ENCODE data around the gene FANCD2. TPM values are rescaled to one million over a fixed set of nuclear protein-coding genes. Genes with fewer than 3 reads are reported as not detected.

The FANCD2 gene
- total RNA-seq, 2 donors from 2014 or later, result 56.0 to 79.9 TPM

DNA sequence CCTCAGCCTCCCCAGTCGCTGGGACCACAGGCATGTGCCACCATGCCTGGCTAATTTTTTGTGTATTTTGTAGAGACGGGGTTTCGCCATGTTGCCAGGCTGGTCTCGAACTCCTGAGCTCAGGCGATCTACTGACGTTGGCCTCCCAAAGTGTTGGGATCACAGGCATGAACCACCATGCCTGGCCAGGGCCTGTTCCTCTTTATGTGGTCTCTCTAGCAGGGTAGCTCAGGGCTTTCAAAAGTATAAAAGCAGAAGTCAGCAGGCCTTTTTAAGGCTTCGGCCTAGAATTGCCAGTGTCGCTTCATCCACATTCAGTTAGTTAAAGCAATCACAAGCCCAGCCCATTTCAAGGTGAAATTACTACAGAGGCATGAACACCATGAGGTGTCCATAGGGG, 123.0 kb downstream of the FANCD2 start:
- Histone ChIP-seq H3K4me1 (ENCODE audit: control insufficient read depth, insufficient read depth, low read length) (no peaks in the 10 kb centered on the region), H3K4me3 (ENCODE audit: low read length) (no peak overlapping the region), H3K27me3 (ENCODE audit: control insufficient read depth, insufficient read depth, low read length, poor library complexity, severe bottlenecking) (no peaks in the 10 kb centered on the region), H3K27ac (ENCODE audit: low read depth, low read length) (no peak overlapping the region), H3K36me3 (ENCODE audit: control insufficient read depth, insufficient read depth, low read length) (peaks cover 55% of the 10 kb centered on the region), H3K9ac (ENCODE audit: extremely low read depth, low read length, poor library complexity, severe bottlenecking) (no peak overlapping the region), H3K9me3 (ENCODE audit: control insufficient read depth, low read length) (no peaks in the 10 kb centered on the region)
- Mint-ChIP-seq H3K27ac (no peak overlapping the region), H3K4me3 (no peak overlapping the region), H3K36me3 (ENCODE audit: low read depth) (peaks cover 66% of the 10 kb centered on the region), H3K9me3 (no peaks in the 10 kb centered on the region), H3K4me1 (peaks cover 3% of the 10 kb centered on the region), H3K27me3 (ENCODE audit: insufficient read depth) (no peaks in the 10 kb centered on the region)
- DNase-seq, result no peak
- TF ChIP-seq, protein P1, sequence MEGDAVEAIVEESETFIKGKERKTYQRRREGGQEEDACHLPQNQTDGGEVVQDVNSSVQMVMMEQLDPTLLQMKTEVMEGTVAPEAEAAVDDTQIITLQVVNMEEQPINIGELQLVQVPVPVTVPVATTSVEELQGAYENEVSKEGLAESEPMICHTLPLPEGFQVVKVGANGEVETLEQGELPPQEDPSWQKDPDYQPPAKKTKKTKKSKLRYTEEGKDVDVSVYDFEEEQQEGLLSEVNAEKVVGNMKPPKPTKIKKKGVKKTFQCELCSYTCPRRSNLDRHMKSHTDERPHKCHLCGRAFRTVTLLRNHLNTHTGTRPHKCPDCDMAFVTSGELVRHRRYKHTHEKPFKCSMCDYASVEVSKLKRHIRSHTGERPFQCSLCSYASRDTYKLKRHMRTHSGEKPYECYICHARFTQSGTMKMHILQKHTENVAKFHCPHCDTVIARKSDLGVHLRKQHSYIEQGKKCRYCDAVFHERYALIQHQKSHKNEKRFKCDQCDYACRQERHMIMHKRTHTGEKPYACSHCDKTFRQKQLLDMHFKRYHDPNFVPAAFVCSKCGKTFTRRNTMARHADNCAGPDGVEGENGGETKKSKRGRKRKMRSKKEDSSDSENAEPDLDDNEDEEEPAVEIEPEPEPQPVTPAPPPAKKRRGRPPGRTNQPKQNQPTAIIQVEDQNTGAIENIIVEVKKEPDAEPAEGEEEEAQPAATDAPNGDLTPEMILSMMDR (conservative IDR thresholded peaks at IDR 0.05), result no peak
- 92 to 97% methylated on average over 7 to 8 of the region's 8 CpGs for WGBS, 2 experiments (ENCODE audit: insufficient coverage in 1 of 2, insufficient read length in 1 of 2)

DNA sequence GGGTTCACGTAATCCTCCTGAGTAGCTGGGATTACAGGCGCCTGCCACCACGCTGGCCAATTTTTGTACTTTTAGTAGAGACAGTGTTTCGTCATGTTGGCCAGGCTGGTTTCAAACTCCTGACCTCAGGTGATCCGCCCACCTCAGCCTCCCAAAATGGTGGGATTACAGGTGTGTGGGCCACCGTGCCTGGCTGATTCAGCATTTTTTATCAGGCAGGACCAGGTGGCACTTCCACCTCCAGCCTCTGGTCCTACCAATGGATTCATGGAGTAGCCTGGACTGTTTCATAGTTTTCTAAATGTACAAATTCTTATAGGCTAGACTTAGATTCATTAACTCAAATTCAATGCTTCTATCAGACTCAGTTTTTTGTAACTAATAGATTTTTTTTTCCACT, 124.8 kb downstream of the FANCD2 start:
- H3K27ac ChIP-seq (ENCODE audit: low read depth, low read length), result no peak overlapping the region
- 81 to 89% methylated on average over 4 to 6 of the region's 6 CpGs for WGBS, 2 experiments (ENCODE audit: insufficient coverage in 1 of 2, insufficient read length in 1 of 2)
- H3K4me3 Mint-ChIP-seq, result no peak overlapping the region
- TF ChIP-seq, protein P1 (conservative IDR thresholded peaks at IDR 0.05), result no peak
- H3K4me1 ChIP-seq (ENCODE audit: control insufficient read depth, insufficient read depth, low read length), result no peaks in the 10 kb centered on the region
- no peaks in the 10 kb centered on the region for H3K27me3 ChIP-seq (ENCODE audit: control insufficient read depth, insufficient read depth, low read length, poor library complexity, severe bottlenecking)
- peaks cover 67% of the 10 kb centered on the region for H3K36me3 Mint-ChIP-seq (ENCODE audit: low read depth)
- DNase-seq, result no peak
- H3K9me3 Mint-ChIP-seq, result no peaks in the 10 kb centered on the region
- H3K27me3 Mint-ChIP-seq (ENCODE audit: insufficient read depth), result no peaks in the 10 kb centered on the region
- no peak overlapping the region for H3K9ac ChIP-seq (ENCODE audit: extremely low read depth, low read length, poor library complexity, severe bottlenecking)
- no peaks in the 10 kb centered on the region for H3K4me1 Mint-ChIP-seq
- H3K4me3 ChIP-seq (ENCODE audit: low read length), result no peak overlapping the region
- H3K9me3 ChIP-seq (ENCODE audit: control insufficient read depth, low read length), result no peaks in the 10 kb centered on the region
- H3K27ac Mint-ChIP-seq, result no peak overlapping the region
- H3K36me3 ChIP-seq (ENCODE audit: control insufficient read depth, insufficient read depth, low read length), result peaks cover 50% of the 10 kb centered on the region

Other genes with a start within 250 kb of the FANCD2 start
- 10 to 100 TPM; 52.4 to 62.0 TPM for gene TADA3, start 234.0 kb upstream of the FANCD2 start, total RNA-seq
- gene ARPC4, start 233.4 kb upstream of the FANCD2 start, total RNA-seq, result 100 to 1,000 TPM; 150 to 153 TPM
- 10 to 100 TPM; 21.6 to 35.0 TPM for gene TTLL3, start 216.2 kb upstream of the FANCD2 start, total RNA-seq
- gene RPUSD3, start 182.4 kb upstream of the FANCD2 start, total RNA-seq, result 10 to 100 TPM; 56.9 to 67.1 TPM
- gene CIDEC, start 146.2 kb upstream of the FANCD2 start, total RNA-seq, result not detected
- gene JAGN1, start 135.8 kb upstream of the FANCD2 start, total RNA-seq, result 10 to 100 TPM; 21.9 to 29.1 TPM
- 1 to 10 TPM; 1.2 to 1.6 TPM for gene IL17RE, start 123.6 kb upstream of the FANCD2 start, total RNA-seq
- gene IL17RC, start 109.3 kb upstream of the FANCD2 start, total RNA-seq, result 10 to 100 TPM; 15.7 to 19.0 TPM
- 10 to 100 TPM; 35.7 to 43.2 TPM for gene CRELD1, start 92.6 kb upstream of the FANCD2 start, total RNA-seq
- gene PRRT3, start 74.0 kb upstream of the FANCD2 start, total RNA-seq, result 10 to 100 TPM in 1 of 2 donors, 1 to 10 TPM in 1; 7.4 to 11.3 TPM
- gene EMC3, start 39.6 kb upstream of the FANCD2 start, total RNA-seq, result 10 to 100 TPM; 35.6 to 45.3 TPM
- gene FANCD2OS, start 81.8 kb downstream of the FANCD2 start, total RNA-seq, result not detected
- 100 to 1,000 TPM; 110 to 116 TPM for gene BRK1, start 89.2 kb downstream of the FANCD2 start, total RNA-seq
- 10 to 100 TPM; 60.4 to 71.5 TPM for gene VHL, start 115.3 kb downstream of the FANCD2 start, total RNA-seq
- under 1 TPM; 0.26 to 0.40 TPM for gene IRAK2, start 138.5 kb downstream of the FANCD2 start, total RNA-seq
- gene TATDN2, start 222.0 kb downstream of the FANCD2 start, total RNA-seq, result 10 to 100 TPM; 34.0 to 34.1 TPM

All from endodermal cell (in vitro differentiated cells).